H1 (cell line): ENCODE results near the gene FRY. TPM values are rescaled to one million over a fixed set of nuclear protein-coding genes. Genes with fewer than 3 reads are reported as not detected.

ENCODE experiments used
- CTCF ChIA-PET: fragments of 300-600 bp; sonication (Branson Sonifier 250); formaldehyde crosslinking; loops from one replicate; lab custom pipeline; 2021; ENCODE audit not compliant: partially characterized antibody; lab: Charles Lee
- POLR2A ChIA-PET: fragments of 300-600 bp; sonication (Branson Sonifier 250); formaldehyde crosslinking; loops from one replicate; lab custom pipeline; 2021; ENCODE audit warnings: inconsistent platforms; ENCODE audit not compliant: partially characterized antibody; lab: Charles Lee
- DNase-seq, 2 experiments: peaks; one replicate each; pipeline versions ENCODE4 v3.0.0 to v3.0.0-alpha.2; 2010 to 2022; ENCODE audit warnings: low spot score in 2 of 2, low read depth in 1 of 2, mixed read lengths in 1 of 2
- FAIRE-seq: peaks from 2 replicates; lab custom pipeline; 2011; peaks lifted over from hg19 to GRCh38; lab: Jason Lieb, UNC
- H2AFZ ChIP-seq: 2 replicates; pipeline ENCODE4 v1.8.1; 2012; ENCODE audit warnings: low read length, inconsistent platforms
- H2AK5ac ChIP-seq: 2 replicates; pipeline ENCODE4 v1.6.1; 2013; ENCODE audit warnings: low read depth, low read length
- H2BK120ac ChIP-seq: replicated peaks from 2 replicates; pipeline ENCODE3; 2013; ENCODE audit warnings: low read depth, low read length, inconsistent platforms
- H2BK12ac ChIP-seq: 2 replicates; pipeline ENCODE4 v1.6.1; 2013; ENCODE audit warnings: low read depth, low read length
- H2BK15ac ChIP-seq: 2 replicates; pipeline ENCODE4 v1.6.1; 2013; ENCODE audit warnings: low read length
- H2BK20ac ChIP-seq: 2 replicates; pipeline ENCODE4 v1.6.1; 2013; ENCODE audit warnings: low read length
- H2BK5ac ChIP-seq: 2 replicates; pipeline ENCODE4 v1.6.1; 2013; ENCODE audit warnings: low read depth, low read length
- H3K14ac ChIP-seq: 2 replicates; pipeline ENCODE4 v1.6.1; 2013; ENCODE audit warnings: inconsistent platforms; ENCODE audit not compliant: insufficient read length
- H3K18ac ChIP-seq: 2 replicates; pipeline ENCODE4 v1.6.1; 2013; ENCODE audit warnings: low read length; ENCODE audit errors: extremely low read depth
- H3K23ac ChIP-seq: 2 replicates; pipeline ENCODE4 v1.6.1; 2013; ENCODE audit warnings: inconsistent platforms; ENCODE audit not compliant: insufficient read length
- H3K23me2 ChIP-seq: 2 replicates; pipeline ENCODE4 v1.6.1; 2013; ENCODE audit warnings: low read depth, low read length
- H3K27ac ChIP-seq: 2 replicates; pipeline ENCODE4 v1.6.1; 2011; ENCODE audit warnings: low read depth, low read length, inconsistent platforms
- H3K27me3 ChIP-seq, 4 experiments: replicated peaks in 1 of 4; 1 replicate in 1 of 4; 2 replicates in 3 of 4; pipeline versions ENCODE4 v1.6.1 to v1.8.1; 2011 to 2013; ENCODE audit warnings: low read length in 3 of 4, mild to moderate bottlenecking in 3 of 4, inconsistent platforms in 2 of 4, mixed read lengths in 2 of 4, moderate library complexity in 1 of 4; ENCODE audit not compliant: control insufficient read depth in 3 of 4, insufficient read depth in 3 of 4; ENCODE audit errors: extremely low read depth in 1 of 4
- H3K36me3 ChIP-seq, 4 experiments: 2 replicates each; pipeline versions ENCODE4 v1.6.1 to v1.8.1; 2011 to 2013; ENCODE audit warnings: mild to moderate bottlenecking in 4 of 4, low read length in 3 of 4, moderate library complexity in 2 of 4, control low read depth in 1 of 4, inconsistent platforms in 1 of 4; ENCODE audit not compliant: insufficient read depth in 4 of 4, control insufficient read depth in 2 of 4
- H3K4ac ChIP-seq: replicated peaks from 2 replicates; pipeline ENCODE3; 2013; ENCODE audit warnings: low read length, low read depth, mixed read lengths, inconsistent platforms; ENCODE audit not compliant: insufficient read length
- H3K4me1 ChIP-seq, 4 experiments: replicated peaks in 1 of 4; 1 replicate in 1 of 4; 2 replicates in 3 of 4; pipeline versions ENCODE4 v1.6.1 to v1.8.1; 2011 to 2013; ENCODE audit warnings: low read length in 3 of 4, inconsistent platforms in 2 of 4, mixed read lengths in 1 of 4; ENCODE audit not compliant: insufficient read depth in 4 of 4, control insufficient read depth in 3 of 4
- H3K4me2 ChIP-seq, 2 experiments: 2 replicates each; pipeline versions ENCODE4 v1.6.1 to v1.8.1; 2011 to 2013; ENCODE audit warnings: low read depth in 2 of 2, low read length in 2 of 2, control low read depth in 1 of 2, inconsistent platforms in 1 of 2, mild to moderate bottlenecking in 1 of 2; ENCODE audit not compliant: insufficient read depth in 1 of 2
- H3K4me3 ChIP-seq, 4 experiments: fragments of 200-600, 300-600 bp in 1 of 4; sonication (generic), shearing (Covaris generic), sonication (Bioruptor Twin) in 1 of 4; 2 replicates each; pipeline versions ENCODE4 v1.5.1 to v1.8.1; 2011 to 2016; ENCODE audit warnings: low read length in 4 of 4, low read depth in 3 of 4, control low read depth in 2 of 4, inconsistent platforms in 2 of 4, mild to moderate bottlenecking in 2 of 4, mixed read lengths in 1 of 4, moderate library complexity in 1 of 4; ENCODE audit not compliant: insufficient read depth in 2 of 4; ENCODE audit errors: extremely low read depth in 1 of 4
- H3K56ac ChIP-seq: replicated peaks from 2 replicates; pipeline ENCODE3; 2013; ENCODE audit warnings: low read depth, mild to moderate bottlenecking, mixed read lengths, low read length, inconsistent platforms; ENCODE audit not compliant: insufficient read length
- H3K79me1 ChIP-seq: 2 replicates; pipeline ENCODE4 v1.6.1; 2013; ENCODE audit warnings: low read depth, low read length, control low read depth
- H3K79me2 ChIP-seq, 2 experiments: 2 replicates each; pipeline versions ENCODE4 v1.6.1 to v1.8.1; 2012 to 2013; ENCODE audit warnings: low read length in 2 of 2, mild to moderate bottlenecking in 2 of 2, inconsistent platforms in 1 of 2; ENCODE audit not compliant: insufficient read depth in 2 of 2, control insufficient read depth in 1 of 2
- H3K9ac ChIP-seq, 4 experiments: replicated peaks in 1 of 4; 1 replicate in 1 of 4; 2 replicates in 3 of 4; pipeline versions ENCODE4 v1.6.1 to v1.8.1; 2011 to 2013; ENCODE audit warnings: low read depth in 3 of 4, low read length in 3 of 4, control low read depth in 2 of 4, mild to moderate bottlenecking in 2 of 4, moderate library complexity in 2 of 4, inconsistent platforms in 1 of 4; ENCODE audit errors: extremely low read depth in 1 of 4
- H3K9me3 ChIP-seq, 2 experiments: 2 replicates each; pipeline versions ENCODE4 v1.6.1 to v1.8.1; 2012 to 2013; ENCODE audit warnings: mild to moderate bottlenecking in 2 of 2, moderate library complexity in 2 of 2, control low read depth in 1 of 2, inconsistent platforms in 1 of 2, low read depth in 1 of 2, low read length in 1 of 2, mixed read lengths in 1 of 2; ENCODE audit not compliant: insufficient read depth in 2 of 2
- H4K20me1 ChIP-seq, 2 experiments: replicated peaks in 1 of 2; 2 replicates each; pipeline versions ENCODE3 to v1.8.1; 2011 to 2013; ENCODE audit warnings: inconsistent platforms in 2 of 2, low read length in 2 of 2, mild to moderate bottlenecking in 1 of 2; ENCODE audit not compliant: insufficient read depth in 2 of 2, control insufficient read depth in 1 of 2
- H4K5ac ChIP-seq: 2 replicates; pipeline ENCODE4 v1.6.1; 2013; ENCODE audit warnings: low read length, low read depth, mixed read lengths, inconsistent platforms; ENCODE audit not compliant: insufficient read length
- H4K8ac ChIP-seq: 2 replicates; pipeline ENCODE4 v1.8.0; 2013; ENCODE audit warnings: mild to moderate bottlenecking, moderate library complexity, low read length, inconsistent platforms; ENCODE audit not compliant: insufficient read depth; ENCODE audit errors: extremely low read depth
- H4K91ac ChIP-seq: replicated peaks from 2 replicates; pipeline ENCODE3; 2013; ENCODE audit warnings: low read length, mixed read lengths, inconsistent platforms; ENCODE audit not compliant: insufficient read length
- CBX5 ChIP-seq: fragments of 300-800, 300-1000 bp; sonication (generic); IDR thresholded peaks from 2 replicates; pipeline ENCODE4 v1.7.1; 2016; ENCODE audit warnings: antibody characterized with exemption, low read length, low read depth
- CEBPB ChIP-seq: IDR thresholded peaks from 2 replicates; pipeline ENCODE4 v1.6.1; 2012; ENCODE audit warnings: low read depth, low read length
- GTF2F1 ChIP-seq: IDR thresholded peaks from 2 replicates; pipeline ENCODE4 v1.6.1; 2012; ENCODE audit warnings: low read depth, low read length, improper control_type of control experiment, borderline replicate concordance
- NANOG ChIP-seq: IDR thresholded peaks from 2 replicates; pipeline ENCODE4 v1.6.1; 2011; ENCODE audit warnings: low read length, low read depth, mild to moderate bottlenecking, inconsistent platforms; ENCODE audit not compliant: insufficient read depth, poor library complexity, severe bottlenecking
- POLR2AphosphoS5 ChIP-seq: IDR thresholded peaks from 2 replicates; pipeline ENCODE4 v1.6.1; 2011; ENCODE audit warnings: low read depth, low read length
- RAD21 ChIP-seq, 2 experiments: IDR thresholded peaks in 1 of 2; conservative IDR thresholded peaks in 1 of 2; 2 replicates each; pipeline ENCODE4 v1.6.1; 2011; ENCODE audit warnings: low read depth in 2 of 2, low read length in 2 of 2, improper control_type of control experiment in 1 of 2, inconsistent platforms in 1 of 2, mild to moderate bottlenecking in 1 of 2, moderate library complexity in 1 of 2
- RBBP5 ChIP-seq: IDR thresholded peaks from 2 replicates; pipeline ENCODE4 v1.7.1; 2012; ENCODE audit warnings: low read depth, mild to moderate bottlenecking, inconsistent platforms, low read length, moderate library complexity, borderline replicate concordance
- RXRA ChIP-seq: IDR thresholded peaks from 2 replicates; pipeline ENCODE4 v1.6.1; 2011; ENCODE audit warnings: low read depth, mild to moderate bottlenecking, low read length, moderate library complexity; ENCODE audit not compliant: insufficient read depth
- SP2 ChIP-seq: IDR thresholded peaks from 2 replicates; pipeline ENCODE4 v1.6.1; 2012; ENCODE audit warnings: mild to moderate bottlenecking, low read length, inconsistent platforms
- TCF12 ChIP-seq: IDR thresholded peaks from 2 replicates; pipeline ENCODE4 v1.6.1; 2011; ENCODE audit warnings: low read depth, mild to moderate bottlenecking, low read length
- polyA plus RNA-seq, 7 experiments: library from polyadenylated mRNA; depleted of rRNA in 3 of 7; stranded (reverse) in 5 of 7; unstranded in 2 of 7; fragments of >200 nt in 5 of 7; fragments of 200-250 nt in 2 of 7; gene quantifications; 1 replicate in 5 of 7; 2 replicates in 1 of 7; 4 replicates in 1 of 7; pipeline versions ENCODE4 v1.2.1 to v1.2.3, GENCODE V29; 2011 to 2013; ENCODE audit warnings: missing spikeins in 2 of 7, mixed read lengths in 2 of 7
- total RNA-seq: library from RNA; stranded (reverse); fragmentation: NEBNext Ultra II Directional; extraction: Animal tissue kit (Norgen Biotek cat#: 25700); gene quantifications from 2 replicates; pipeline ENCODE4 v1.2.1, GENCODE V29; 2021

The FRY gene
- total and polyA plus RNA-seq, 2 of the 8 experiments (the other 6 are each of a cell fraction or from before 2014, with no cell fraction given) = 4.3 to 9.2 TPM

GRCh38 chr13:32105653-32106313 lies 74.2 kb downstream of the FRY start:
- no peak overlapping the region for H2BK15ac ChIP-seq
- H3K27ac ChIP-seq = no peak overlapping the region
- H3K36me3 ChIP-seq = no peaks in the 10 kb centered on the region
- no peak for DNase-seq
- no peak for FAIRE-seq
- H2BK12ac ChIP-seq = no peak overlapping the region
- H4K20me1 ChIP-seq = no peaks in the 10 kb centered on the region
- no peaks in the 10 kb centered on the region for H3K79me1 ChIP-seq
- no peak overlapping the region for H3K4me3 ChIP-seq
- no peaks in the 10 kb centered on the region for H3K27me3 ChIP-seq
- H4K8ac ChIP-seq = no peak overlapping the region
- H2AFZ ChIP-seq = no peak overlapping the region
- H2BK20ac ChIP-seq = no peak overlapping the region
- no peak overlapping the region for H3K14ac ChIP-seq
- no peak overlapping the region for H2AK5ac ChIP-seq
- no peak overlapping the region for H4K5ac ChIP-seq
- no peaks in the 10 kb centered on the region for H3K4me1 ChIP-seq
- ChIA-PET POLR2A (no interaction called here), CTCF (interaction anchor here (0.7 kb wide), 1 partner anchor 1553 kb away, joined by 3 read pairs; no protein-coding TSS in a partner anchor)
- no peak overlapping the region for H3K18ac ChIP-seq
- H4K91ac ChIP-seq = no peak overlapping the region
- no peak overlapping the region for H2BK120ac ChIP-seq
- TF ChIP-seq CEBPB = no peak
- TF ChIP-seq GTF2F1 = no peak
- TF ChIP-seq RBBP5 = no peak
- TF ChIP-seq SP2 = no peak
- TF ChIP-seq CBX5 = no peak
- TF ChIP-seq NANOG = no peak
- TF ChIP-seq TCF12 = no peak
- no peak for TF ChIP-seq POLR2AphosphoS5
- TF ChIP-seq RAD21 (IDR thresholded peaks at IDR 0.05 in 1 of 2, conservative IDR thresholded peaks at IDR 0.05 in 1 of 2; ENCODE audit: low read depth in 2 of 2, low read length in 2 of 2) = no peak
- no peak for TF ChIP-seq RXRA
- H3K4ac ChIP-seq = no peak overlapping the region
- no peaks in the 10 kb centered on the region for H3K9me3 ChIP-seq
- H3K79me2 ChIP-seq = no peaks in the 10 kb centered on the region
- H3K23me2 ChIP-seq = no peaks in the 10 kb centered on the region
- H3K23ac ChIP-seq = no peak overlapping the region
- H3K4me2 ChIP-seq = no peak overlapping the region
- no peak overlapping the region for H2BK5ac ChIP-seq
- H3K9ac ChIP-seq = no peak overlapping the region
- no peak overlapping the region for H3K56ac ChIP-seq
